HTR-8/SVneo (cell line): Measurements from ENCODE around the gene BANP.
"Not testable (repeated sequence)": the region's sequence is repeated elsewhere in the genome, so short reads cannot be mapped to it uniquely, and the experiment has no call there.

Experiments used
- DNase-seq: peaks from one replicate; pipeline ENCODE4 v3.0.0; 2011; ENCODE audit warnings: low spot score, mixed read lengths; ENCODE audit not compliant: insufficient read length
- FAIRE-seq: peaks from 2 replicates; lab custom pipeline; 2011; peaks lifted over from hg19 to GRCh38; lab: Jason Lieb, UNC

Gene BANP

DNA sequence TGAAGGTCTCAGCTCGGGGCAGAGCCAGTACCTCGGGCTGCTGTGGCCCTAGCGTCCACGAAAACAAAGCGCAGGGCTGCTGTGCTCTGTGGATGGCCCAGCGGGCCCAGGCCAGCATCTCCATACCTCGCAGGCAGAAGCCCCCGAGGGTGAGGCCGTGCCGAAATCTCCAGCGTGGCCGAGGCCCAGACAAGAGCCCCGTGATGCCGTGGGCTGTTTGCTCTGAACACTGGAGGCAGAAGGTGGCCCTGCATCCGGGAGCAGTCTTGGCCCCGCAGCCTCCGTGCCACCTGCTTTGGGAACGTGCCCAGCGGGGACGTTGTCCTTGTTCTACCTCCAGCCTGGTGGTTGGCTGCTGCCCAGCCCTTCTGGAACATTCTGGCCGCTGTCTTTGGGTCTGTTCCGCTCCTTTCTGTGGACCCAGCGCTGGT lies 121.4 kb downstream of the BANP start:
- no peak for FAIRE-seq
- no peak for DNase-seq

DNA sequence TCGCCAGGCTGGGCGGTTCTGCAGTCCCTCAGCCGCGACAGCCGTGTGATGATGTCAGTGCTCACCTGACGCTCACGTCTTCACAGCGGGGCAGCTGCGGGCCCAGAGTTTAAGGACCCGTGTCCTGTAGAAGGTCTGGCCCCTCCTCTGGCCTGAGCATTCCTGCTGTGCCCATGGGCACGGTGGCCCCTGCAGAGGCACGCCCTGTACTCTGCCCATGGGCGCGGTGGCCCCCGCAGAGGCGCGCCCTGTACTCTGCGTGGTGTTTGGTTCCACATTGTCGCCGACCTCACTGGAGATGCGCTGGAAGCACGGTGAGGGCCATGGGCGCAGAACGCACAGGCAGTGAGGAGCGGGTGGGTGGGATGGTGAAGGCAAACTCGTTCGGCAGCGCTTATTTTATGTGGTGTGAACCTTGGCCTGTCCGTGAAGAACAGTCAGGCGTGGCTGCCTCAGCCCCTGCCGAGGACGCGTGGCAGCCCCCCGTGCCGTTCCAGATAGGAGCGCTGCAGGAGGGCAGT lies 122.0 kb downstream of the BANP start:
- DNase-seq: no peak
- FAIRE-seq: no peak

DNA sequence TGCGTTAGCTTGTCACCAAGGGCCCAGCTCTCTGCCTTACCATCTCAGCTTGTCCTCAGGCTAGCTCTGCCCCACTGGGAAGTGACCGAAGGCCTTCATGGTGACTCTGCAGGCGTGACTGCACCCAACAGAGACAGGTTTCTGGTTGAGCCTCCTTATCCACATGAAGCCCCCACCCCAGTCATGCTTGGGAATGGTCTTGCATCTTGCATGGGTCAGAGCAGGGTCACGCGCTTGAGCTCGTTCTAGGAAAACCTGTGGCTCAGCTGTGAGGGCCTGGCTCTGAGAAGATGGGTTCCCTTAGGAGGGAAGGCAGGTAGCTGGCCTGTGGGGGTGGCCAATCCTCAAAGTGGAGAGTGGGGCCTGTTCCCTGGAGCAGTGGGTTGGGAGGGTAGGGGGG lies 122.8 kb downstream of the BANP start:
- no peak for FAIRE-seq
- DNase-seq: no peak

DNA sequence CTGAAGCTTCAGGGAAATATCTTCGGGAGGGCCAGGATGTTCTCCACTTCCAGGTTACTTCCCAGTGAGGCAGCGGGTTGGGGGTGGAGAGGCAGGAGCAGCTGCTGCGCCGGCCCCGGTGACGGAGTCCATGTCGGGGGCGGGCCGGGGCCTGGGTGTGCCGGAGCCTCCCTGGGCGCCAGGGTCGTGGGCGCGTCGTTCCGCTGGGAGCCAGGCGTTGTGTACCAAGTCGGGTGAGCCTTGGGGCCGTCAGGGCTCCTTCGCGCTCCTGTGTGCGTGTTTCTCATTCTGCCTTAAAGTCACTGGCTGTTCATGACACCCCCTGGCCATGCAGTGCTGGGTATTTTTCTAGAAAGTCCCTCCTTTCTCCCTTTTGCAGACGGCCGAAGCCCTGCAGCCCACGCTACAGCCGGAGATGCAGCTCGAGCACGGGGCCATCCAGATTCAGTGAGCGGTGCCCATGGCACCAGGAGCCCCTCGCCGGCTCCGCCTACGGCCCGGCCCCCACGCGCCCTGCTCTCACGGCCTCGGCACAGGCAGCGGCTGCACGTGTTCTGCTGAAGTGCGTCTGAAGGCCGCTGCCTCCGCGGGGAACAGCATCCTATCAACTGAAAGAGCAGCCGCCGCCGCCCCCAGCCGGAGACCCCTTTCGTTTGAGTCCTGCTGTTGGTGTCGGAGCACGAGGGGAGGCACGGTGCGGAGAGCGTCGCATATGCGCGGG lies 125.1 kb downstream of the BANP start:
- DNase-seq: no peak
- FAIRE-seq: no peak

DNA sequence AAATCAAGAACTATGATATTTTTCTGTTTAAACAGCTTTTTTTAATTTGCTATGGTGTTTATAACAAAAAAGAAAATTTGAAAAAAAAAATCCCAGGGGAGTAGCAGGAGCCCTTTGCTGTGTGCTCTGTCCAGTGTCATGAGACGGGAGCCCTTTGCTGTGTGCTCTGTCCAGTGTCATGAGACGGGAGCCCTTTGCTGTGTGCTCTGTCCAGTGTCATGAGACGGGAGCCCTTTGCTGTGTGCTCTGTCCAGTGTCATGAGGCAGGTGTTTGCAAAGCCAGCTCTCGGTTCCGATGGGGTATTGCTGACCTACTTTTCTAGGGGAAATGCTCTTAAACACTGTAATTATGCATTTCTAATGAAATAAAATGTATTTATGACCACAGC lies 125.7 kb downstream of the BANP start:
- not testable (repeated sequence) for DNase-seq, FAIRE-seq

DNA sequence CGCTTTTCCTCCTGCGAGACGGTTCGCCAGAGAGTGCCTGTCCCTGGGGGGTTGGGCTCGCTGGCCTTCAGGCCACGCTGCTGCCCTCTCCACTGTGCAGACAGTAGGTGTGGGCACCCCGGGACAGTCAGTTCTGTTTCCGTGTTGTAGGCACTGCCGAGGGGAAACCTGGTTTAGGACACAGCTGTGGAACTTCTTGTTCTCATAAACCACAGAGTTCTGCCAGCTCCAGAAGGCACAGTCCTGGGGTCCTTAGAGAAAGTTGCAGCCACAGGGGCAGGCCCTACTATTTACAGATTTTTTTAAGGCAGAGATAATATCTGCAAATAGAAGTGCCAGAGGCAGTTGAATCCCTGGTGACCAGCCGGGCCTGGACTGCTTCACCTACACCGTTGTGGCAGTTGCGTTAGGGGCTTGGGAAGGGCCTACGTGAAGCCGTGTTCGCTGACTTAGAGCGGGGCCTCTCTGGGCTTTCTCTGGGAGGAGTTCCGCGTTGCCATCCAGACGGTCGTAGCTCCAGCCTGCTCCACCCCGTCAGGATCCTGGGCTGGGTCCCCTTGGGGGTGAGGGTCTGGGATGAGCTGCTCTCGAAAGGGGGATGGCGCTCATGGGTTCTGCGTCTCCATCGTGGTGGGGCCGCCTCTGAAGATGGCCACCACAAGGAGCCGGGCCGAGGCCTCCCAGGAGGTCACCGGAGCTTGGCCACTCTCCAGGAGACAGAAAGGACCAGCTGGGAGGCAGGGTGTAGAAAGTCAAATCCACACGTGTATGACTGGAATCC lies 126.3 kb downstream of the BANP start:
- FAIRE-seq (no peak), DNase-seq (no peak)

DNA sequence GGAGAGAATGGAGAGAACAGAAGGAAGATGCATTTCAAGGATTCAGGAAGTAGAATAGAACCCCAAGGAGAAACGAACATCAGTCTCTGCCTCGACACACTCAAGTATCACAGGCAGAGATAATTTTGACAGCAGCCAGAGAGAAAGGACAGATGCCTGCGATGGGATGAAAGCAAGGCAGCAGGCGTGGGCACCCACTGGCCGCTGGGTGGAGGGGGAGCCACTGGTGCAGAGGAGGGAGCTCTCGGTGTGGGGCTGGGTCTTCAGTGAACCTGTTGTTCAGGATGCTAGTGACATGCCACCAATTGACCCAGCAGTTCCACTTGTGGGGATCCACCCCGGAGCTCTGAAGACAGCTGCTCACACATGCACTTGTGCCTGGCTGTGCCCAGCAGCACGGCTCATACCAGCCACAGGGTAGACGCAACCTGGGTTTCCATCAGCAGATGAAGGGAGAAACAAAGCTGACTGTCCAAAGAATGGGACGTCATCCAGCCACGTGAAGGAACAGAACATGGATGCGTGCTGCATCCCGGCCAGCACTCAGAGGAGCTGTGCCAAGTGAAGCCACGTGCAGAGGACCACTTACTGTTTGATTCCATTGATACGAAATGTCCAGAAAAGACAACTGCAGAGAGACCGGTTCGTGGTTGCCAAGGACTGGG lies 127.0 kb downstream of the BANP start:
- DNase-seq (no peak), FAIRE-seq (no peak)

DNA sequence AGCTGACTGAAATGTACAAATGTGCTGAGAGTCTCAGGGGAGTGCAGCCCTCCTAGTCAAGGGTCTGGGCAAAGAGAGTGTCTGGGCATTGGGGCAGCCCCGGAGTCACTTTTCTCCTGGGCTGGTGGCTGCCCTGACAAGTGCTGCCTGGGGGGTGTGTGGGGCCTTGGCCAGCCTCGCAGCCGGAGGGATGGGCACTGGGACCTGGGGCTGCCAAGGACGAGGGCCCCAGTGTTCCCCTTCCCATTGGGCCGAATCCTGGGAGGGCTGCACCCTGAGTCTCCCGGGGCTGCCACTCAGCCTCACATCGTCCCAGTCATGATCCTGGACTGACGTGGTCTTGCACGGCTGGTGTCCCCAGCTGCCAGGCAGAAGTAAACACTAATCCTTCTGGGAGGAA lies 132.3 kb downstream of the BANP start:
- FAIRE-seq: no peak
- no peak for DNase-seq

DNA sequence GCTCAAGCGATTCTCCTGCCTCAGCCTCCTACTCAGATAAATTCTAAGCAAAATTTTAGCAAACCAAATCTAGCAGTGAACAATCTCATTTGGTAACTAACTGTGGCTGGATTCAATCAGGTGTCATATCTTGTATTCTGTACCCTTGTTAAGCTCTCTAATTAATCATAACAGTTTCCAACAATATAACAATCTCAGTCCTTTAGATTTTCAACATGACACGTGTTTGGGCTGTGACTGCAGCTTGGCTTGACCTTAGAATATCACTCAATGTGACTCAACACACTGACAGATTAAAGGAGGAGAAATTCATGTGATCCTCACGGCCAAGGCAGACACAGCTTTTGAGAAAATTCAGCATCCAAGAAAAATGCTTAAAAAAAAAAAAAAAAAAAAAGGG lies 133.6 kb downstream of the BANP start:
- FAIRE-seq: no peak
- DNase-seq: peak; percentile 42

DNA sequence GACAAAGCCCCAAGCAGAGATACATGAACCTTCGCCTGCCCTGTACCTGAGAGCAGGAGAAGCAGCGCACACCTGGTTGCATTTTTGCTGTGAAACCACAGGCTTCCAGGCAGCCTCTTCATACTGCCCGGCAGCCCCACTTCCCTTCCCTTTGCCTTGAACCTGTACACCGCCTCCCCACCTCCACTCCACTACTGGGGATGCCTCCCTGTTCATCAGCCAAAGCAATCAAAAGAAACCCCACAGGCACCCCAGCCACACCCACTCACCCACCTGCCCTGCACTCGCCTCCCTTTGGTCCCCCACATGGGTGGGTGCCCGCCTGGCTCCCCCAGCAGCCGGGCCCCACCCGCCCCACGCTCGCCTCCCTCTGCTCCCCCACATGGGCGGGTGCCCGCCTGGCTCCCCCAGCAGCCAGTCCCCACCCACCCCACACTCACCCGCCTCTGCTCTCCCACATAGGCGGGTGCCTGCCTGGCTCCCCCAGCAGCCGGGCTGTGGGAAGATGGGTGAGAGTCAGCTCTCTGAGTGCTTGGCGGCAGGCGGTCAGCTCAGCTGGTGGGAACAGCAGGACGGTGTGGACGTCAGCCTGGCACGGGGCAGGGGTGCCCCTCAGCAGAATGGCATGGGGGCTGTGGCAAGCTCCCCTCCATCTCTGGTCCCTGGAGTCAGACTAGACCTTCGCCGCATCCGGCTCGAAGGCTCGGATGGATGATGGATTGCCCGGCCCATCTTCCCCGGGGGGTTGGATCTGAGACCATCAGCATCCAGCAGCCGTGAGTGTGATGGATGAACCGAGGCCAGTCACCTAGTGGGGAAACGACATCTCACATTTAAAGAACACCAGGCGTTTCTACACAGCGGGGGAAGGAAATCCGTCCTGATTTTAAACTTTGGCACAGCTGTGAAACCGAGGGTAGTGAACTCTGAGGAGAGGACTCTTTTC lies 135.6 kb downstream of the BANP start:
- FAIRE-seq: no peak
- DNase-seq: no peak

DNA sequence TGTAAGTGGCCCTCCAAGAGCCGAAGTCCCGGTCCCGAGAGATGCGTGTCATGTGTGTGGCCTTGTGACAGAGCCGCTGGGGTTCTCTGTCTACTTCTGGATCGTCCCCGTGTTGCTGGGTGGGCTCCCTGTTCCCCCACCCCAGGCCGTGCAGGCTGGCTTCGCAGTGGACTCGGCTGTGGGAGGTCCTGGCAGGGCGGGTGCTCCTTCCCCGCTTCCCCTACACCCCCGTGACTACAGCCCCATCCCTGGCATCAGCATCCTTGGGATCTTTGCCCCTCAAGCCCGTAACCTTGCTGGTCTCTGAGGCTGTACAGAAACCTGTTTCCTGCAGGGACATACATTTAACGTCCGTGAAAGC lies 136.3 kb downstream of the BANP start:
- FAIRE-seq (no peak), DNase-seq (no peak)

DNA sequence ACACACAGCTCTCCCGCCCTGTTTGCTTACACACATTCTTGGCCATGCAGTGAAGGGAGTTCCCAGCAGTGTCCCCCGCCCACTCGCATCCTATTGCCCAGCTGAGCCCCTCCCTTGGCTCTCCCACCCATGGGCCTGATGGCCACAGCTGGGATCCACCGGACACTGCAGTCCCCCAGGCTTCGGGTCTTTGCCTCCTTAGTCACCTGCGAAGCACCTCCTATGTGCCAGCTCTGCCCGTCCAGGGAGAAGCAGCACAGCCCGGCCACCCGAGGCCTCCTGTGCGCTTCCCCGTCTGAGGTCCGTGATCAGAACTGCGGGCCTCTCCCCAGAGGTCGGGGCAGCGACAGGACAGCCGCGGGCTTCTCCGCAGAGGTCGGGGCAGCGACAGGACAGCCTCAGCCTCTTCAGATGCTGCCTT lies 136.9 kb downstream of the BANP start:
- DNase-seq: no peak
- FAIRE-seq: no peak

DNA sequence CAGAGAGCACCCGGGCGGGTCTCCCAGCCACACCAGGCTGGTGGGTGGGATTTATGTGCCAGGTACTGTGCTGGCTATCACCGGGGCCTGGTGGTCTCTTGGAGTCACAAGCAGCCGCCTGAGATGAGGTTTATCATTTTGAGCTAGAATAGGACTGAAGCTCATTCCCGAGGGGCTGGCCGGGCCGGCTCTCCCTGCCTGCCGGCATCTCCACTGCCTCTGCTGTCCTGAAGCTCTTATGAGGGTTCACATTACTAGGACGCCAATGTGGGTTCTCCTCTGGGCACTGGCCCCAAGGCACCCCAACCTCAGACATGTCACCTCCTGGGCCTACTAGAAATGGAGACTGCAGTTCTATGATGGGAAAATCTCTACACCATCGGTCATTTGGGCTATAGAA lies 137.4 kb downstream of the BANP start:
- FAIRE-seq, DNase-seq: not testable (repeated sequence)

DNA sequence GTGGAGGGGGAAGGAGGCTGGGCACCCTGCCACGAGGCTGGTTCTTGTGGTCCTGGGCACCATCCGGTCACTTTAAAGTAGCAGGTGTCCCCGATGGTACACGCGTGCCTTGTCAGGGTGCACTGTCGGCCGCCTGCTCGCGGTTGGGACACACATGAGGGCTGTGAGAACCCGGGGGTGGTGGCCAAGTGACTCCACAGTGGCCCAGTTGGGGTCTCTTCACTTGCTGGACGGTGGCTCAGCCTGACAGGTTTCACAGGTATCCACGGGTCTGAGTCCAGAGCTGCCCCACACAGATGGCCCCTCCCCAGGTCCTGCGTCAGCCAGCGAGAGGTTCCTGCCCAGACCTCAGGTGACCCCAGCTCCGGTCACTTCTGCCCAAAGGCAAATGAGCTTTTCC lies 137.8 kb downstream of the BANP start:
- FAIRE-seq, DNase-seq: not testable (repeated sequence)

DNA sequence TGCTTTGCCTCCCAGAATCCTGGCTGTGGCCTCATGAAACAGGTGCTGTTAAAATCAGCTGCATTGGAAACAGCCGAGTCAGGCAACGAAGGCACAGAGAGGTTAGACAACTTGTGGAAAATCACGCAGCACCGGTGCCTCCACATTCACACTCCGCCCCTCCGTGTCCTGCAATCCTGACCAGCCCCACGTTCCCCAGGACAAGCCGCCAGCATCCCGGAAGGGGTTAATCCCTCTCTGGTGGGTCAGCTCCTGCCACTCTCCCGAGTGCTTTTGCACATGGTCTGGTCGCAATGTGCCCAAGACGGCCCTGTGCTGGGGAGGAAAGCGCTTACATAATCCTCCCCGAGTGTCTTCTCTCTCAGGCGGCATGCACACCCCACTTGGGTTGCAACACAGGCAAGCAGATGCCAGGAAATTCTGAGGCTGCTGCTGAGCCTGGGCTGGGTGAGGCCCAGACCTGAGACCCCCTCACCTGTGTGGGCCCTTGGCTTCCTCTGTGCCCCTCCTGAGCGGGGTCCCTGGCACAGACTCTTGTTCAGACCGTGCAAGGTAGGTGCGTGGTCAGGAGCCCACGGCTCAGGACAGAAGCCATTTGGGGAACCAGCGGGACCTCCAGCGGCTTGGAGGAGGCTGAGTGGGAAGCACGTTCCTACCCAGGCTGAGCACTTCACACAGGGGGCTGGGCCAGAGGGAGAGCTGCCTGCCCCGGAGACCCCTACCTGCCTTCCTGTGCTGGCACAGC lies 138.6 kb downstream of the BANP start:
- not testable (repeated sequence) for DNase-seq
- peak; percentile 59 for FAIRE-seq

DNA sequence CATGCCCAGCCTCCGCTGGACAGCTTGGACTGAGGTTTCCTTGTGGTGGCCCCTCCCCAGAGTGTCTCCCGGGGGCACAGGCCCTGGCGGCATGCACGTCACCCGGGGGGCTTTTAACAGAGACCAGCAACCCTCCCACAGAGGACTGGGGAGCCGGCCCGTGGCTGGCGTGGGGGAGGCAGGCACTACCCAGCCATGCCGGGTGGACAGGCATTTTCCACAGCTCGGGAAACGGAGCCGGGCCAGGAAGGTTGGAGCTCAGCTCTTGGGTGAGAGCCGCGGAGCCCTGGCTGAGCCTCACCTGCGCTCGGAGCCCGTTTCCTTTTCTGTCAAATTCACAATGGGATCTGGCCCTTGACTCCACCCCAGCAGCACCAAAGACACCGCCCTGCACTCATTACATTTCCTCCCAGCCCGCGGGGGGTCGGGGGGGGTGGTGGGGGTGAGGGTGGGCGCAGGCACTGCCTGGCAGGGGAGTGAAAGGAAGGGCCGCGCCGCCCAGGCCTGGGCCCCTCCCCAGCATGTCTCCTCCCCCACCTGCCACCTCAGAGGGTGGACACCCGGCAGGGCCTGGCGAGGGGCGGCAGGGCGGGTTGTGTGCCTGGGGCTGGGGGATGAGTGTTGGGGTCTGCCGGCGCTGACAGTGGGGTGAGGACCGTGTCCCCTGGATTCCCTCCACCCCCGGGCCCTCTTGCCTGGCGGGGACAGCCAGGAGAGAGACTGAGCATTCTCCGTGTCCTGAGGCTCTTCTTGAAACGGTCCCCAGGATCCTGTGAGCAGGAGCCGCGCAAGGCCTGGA lies 139.3 kb downstream of the BANP start:
- not testable (repeated sequence) for DNase-seq, FAIRE-seq

DNA sequence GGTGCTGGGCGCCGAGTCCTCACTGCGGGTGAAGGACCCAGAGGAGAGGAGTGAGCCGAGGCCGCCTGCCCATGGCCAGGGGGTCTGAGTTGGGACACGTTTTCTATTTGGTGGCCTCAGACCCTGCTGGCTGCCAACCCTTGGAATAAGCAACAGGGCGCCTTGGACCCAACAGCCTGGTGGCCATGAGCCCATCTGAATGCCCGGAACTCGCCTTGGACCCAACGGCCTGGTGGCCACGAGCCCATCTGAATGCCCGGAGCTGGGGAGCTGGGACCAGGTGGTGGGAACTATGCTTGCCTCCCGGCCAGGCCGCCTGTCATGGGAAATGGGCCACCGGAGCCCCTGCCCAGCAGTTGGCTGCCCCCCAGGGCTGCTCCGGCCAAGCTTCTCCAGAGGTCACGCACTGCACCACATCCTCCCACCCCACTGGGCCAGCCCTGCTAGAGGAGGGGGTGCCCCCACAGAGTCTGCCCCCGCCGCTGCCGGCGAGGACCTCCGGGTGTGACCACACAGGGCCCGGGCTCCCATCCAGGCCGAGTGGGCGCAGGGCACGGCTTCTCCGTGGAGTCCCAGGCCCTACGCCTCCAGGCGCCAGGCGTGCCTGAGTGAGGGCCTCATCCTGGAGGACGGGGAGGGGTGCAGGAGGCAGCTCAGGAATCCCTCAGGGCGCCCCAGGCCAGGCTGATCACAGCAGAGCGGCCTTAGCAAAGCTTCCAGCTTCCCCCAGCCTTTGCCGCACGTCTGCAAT lies 140.2 kb downstream of the BANP start:
- FAIRE-seq, DNase-seq: not testable (repeated sequence)

DNA sequence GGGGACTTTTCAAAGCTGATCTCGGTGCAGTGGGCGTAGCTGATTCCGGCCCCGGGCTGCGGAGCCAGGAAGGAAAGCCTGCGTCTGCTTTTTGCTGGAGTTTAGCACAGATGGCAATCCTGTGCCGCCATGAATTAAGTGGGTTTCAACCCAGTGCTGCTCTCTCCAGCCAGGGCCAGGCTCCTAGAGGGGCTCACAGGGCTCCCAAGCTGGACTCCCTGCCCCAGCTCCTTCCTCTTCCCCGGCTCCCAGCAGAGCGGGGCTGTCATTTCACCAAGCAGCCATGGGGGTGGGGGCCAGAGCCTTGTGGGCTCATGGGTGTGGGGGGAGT lies 140.7 kb downstream of the BANP start:
- DNase-seq, FAIRE-seq: not testable (repeated sequence)
